Ascending aorta (tissue), 2 donors: ENCODE measurements around the gene FBXO2. TPM values are rescaled to one million over a fixed set of nuclear protein-coding genes. Genes with fewer than 3 reads are reported as not detected.

Experiments used
- DNase-seq, 2 donors: peaks; one replicate each; pipeline ENCODE4 v3.0.0-alpha.2; 2019; ENCODE audit warnings: low spot score in 2 of 2
- H3K27ac ChIP-seq, 2 donors: fragments of 200-600 bp; sonication (generic); one replicate each; pipeline ENCODE4 v1.5.1; 2016 to 2017; ENCODE audit warnings: mild to moderate bottlenecking in 1 of 2
- H3K27me3 ChIP-seq: fragments of 200-600 bp; sonication (generic); one replicate; pipeline ENCODE4 v1.5.1; 2017
- H3K36me3 ChIP-seq, 2 donors: fragments of 200-600 bp; sonication (generic); one replicate each; pipeline ENCODE4 v1.5.1; 2016
- H3K4me1 ChIP-seq, 2 donors: fragments of 200-600 bp; sonication (generic); one replicate each; pipeline ENCODE4 v1.5.1; 2016 to 2017; ENCODE audit warnings: mild to moderate bottlenecking in 1 of 2
- H3K4me3 ChIP-seq, 2 donors: fragments of 200-600 bp; sonication (generic); one replicate each; pipeline ENCODE4 v1.5.1; 2016 to 2017; ENCODE audit warnings: mild to moderate bottlenecking in 1 of 2
- H3K9me3 ChIP-seq, 2 donors: fragments of 200-600 bp; sonication (generic); one replicate each; pipeline ENCODE4 v1.5.1; 2016
- intact Hi-C: fragments of 100-400 bp; cut with DNase I; formaldehyde crosslinking; loops from one replicate; pipeline ENCODE4 v1.15.1; 2023
- total RNA-seq: library from RNA; depleted of rRNA; stranded (reverse); fragments of >200 nt; gene quantifications from one replicate; pipeline ENCODE4 v1.1.0, GENCODE V29; 2016
- TF ChIP-seq, protein P1 (sequence below), 3 experiments: fragments of 200-600 bp in 2 of 3; fragments of 450-650 bp in 1 of 3; sonication (generic) in 2 of 3; IDR thresholded peaks; one replicate each; pipeline ENCODE4 v1.5.1; 2016 to 2019; ENCODE audit warnings: antibody characterized with exemption in 3 of 3, mild to moderate bottlenecking in 1 of 3, moderate library complexity in 1 of 3

FBXO2 gene
- total RNA-seq, 1 donor from 2014 or later, result 6.1 TPM

DNA sequence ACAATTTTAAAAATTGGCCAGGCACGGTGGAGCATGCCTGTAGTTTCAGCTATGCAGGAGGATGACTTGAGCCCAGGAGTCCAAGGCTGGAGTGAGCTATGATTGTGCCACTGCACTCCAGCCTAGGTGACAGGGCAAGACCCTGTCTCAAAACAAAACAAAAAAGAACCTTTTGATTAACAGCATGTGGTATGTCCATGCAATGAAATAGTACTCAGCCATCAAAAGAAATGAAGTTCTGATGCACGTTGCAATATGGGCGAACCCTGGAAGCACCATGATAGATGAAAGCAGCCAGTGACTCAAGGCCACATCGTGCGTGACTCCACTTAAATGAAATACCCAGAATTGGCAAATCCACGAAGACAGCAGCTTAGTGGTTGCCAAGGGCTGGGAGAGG lies 47.5 kb downstream of the FBXO2 start:
- TF ChIP-seq, protein P1, sequence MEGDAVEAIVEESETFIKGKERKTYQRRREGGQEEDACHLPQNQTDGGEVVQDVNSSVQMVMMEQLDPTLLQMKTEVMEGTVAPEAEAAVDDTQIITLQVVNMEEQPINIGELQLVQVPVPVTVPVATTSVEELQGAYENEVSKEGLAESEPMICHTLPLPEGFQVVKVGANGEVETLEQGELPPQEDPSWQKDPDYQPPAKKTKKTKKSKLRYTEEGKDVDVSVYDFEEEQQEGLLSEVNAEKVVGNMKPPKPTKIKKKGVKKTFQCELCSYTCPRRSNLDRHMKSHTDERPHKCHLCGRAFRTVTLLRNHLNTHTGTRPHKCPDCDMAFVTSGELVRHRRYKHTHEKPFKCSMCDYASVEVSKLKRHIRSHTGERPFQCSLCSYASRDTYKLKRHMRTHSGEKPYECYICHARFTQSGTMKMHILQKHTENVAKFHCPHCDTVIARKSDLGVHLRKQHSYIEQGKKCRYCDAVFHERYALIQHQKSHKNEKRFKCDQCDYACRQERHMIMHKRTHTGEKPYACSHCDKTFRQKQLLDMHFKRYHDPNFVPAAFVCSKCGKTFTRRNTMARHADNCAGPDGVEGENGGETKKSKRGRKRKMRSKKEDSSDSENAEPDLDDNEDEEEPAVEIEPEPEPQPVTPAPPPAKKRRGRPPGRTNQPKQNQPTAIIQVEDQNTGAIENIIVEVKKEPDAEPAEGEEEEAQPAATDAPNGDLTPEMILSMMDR (IDR thresholded peaks at IDR 0.05), result no peak
- no peaks in the 10 kb centered on the region for H3K36me3 ChIP-seq
- H3K9me3 ChIP-seq, result no peaks in the 10 kb centered on the region
- intact Hi-C loops, result no loop called here
- no peaks in the 10 kb centered on the region for H3K4me1 ChIP-seq
- no peak overlapping the region for H3K4me3 ChIP-seq
- no peak overlapping the region for H3K27ac ChIP-seq
- H3K27me3 ChIP-seq, result no peaks in the 10 kb centered on the region
- no peak for DNase-seq

DNA sequence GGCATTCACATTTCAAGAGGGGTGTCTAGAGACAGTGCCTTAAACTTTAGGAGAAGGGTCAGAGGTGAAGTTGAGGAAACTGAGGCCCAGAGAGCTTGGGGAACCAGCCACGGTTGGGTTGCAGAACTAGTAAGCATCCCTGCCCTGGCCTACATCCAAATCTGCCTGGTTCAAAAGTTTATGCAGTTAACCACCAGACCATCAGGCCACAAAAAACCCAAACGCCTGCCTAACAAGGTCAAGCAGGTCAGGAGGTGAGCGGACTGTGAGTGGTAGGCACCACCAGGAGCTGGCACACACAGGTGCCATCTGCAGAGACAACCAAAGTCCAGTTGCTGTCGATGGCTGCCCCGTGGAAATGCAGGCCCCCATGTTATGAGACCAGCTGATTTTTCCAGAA lies 51.2 kb downstream of the FBXO2 start:
- Histone ChIP-seq H3K4me1 (no peaks in the 10 kb centered on the region), H3K4me3 (no peak overlapping the region), H3K9me3 (no peaks in the 10 kb centered on the region), H3K27ac (no peak overlapping the region), H3K27me3 (no peaks in the 10 kb centered on the region), H3K36me3 (no peaks in the 10 kb centered on the region)
- TF ChIP-seq, protein P1 (IDR thresholded peaks at IDR 0.05), result no peak
- no peak for DNase-seq
- intact Hi-C loops, result no loop called here

- H3K27me3 ChIP-seq, result no peaks in the 10 kb centered on the region
- DNase-seq, result no peak
- intact Hi-C loops, result no loop called here
- H3K27ac ChIP-seq, result no peak overlapping the region
- TF ChIP-seq, protein P1 (IDR thresholded peaks at IDR 0.05), result no peak
- no peaks in the 10 kb centered on the region for H3K36me3 ChIP-seq
- H3K4me1 ChIP-seq, result no peaks in the 10 kb centered on the region
- H3K9me3 ChIP-seq, result no peaks in the 10 kb centered on the region
- H3K4me3 ChIP-seq, result no peak overlapping the region
These were observed 51.8 kb downstream of the FBXO2 start for GRCh38 chr1:11602424-11602823.

DNA sequence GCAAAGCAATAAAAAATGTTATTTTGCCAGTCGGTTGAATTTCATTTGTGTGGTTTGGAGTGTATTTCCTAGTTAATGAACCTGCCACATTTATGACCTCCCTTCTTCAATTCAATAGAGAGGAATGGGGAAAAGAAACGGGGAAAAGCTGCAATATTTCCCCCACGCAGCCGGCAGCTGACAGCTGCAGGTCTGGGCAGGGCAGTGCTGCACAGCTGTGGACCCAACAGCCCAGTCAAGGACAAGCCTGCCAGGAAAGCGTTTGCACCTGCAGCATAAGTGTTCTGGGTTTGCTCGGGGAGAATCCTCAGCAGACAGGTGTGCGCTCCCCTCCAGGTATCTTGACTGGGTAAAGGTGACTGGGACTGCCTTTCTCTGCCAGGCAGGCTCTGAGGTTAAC lies 53.4 kb downstream of the FBXO2 start:
- DNase-seq, result no peak
- H3K27me3 ChIP-seq, result no peaks in the 10 kb centered on the region
- TF ChIP-seq, protein P1 (IDR thresholded peaks at IDR 0.05), result no peak
- H3K4me1 ChIP-seq, result no peaks in the 10 kb centered on the region
- no peak overlapping the region for H3K4me3 ChIP-seq
- no peaks in the 10 kb centered on the region for H3K36me3 ChIP-seq
- intact Hi-C loops, result no loop called here
- H3K27ac ChIP-seq, result no peak overlapping the region
- no peaks in the 10 kb centered on the region for H3K9me3 ChIP-seq

DNA sequence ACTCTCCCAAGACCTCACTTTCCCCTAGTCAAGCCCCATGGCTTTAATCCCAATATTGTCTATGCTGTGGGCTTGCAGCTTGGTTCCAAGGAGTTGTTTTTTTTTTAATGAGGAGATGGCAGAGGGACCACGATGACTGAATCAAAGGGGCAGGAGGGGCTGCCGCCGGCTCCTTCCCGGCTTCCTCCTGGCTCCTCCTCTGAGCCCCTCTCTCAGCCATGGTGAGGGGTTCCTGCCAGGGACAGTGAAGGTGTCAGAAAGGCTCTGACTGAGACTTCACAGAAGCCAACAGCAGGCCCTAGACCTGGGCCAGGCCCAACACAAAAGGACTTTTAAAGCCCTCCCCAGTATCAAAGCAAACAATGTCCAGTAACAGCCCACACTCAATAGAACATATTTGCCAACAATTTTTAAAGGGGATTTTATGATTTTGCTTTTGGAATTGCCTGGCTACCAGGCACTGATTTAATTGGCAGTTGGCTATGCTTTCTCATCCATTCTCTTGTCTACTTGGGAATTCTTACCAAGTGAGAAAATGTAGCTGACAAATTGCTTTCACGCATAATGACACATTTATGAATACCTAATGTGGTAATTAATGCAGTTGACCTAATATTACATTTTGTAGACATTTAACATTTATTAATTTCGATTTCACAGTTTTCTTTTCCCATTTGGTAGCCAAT lies 54.2 kb downstream of the FBXO2 start:
- no peak for DNase-seq
- H3K36me3 ChIP-seq, result no peaks in the 10 kb centered on the region
- TF ChIP-seq, protein P1 (IDR thresholded peaks at IDR 0.05), result no peak
- H3K4me1 ChIP-seq, result no peaks in the 10 kb centered on the region
- H3K4me3 ChIP-seq, result no peak overlapping the region
- H3K9me3 ChIP-seq, result no peaks in the 10 kb centered on the region
- intact Hi-C loops, result no loop called here
- H3K27ac ChIP-seq, result no peak overlapping the region
- H3K27me3 ChIP-seq, result no peaks in the 10 kb centered on the region

DNA sequence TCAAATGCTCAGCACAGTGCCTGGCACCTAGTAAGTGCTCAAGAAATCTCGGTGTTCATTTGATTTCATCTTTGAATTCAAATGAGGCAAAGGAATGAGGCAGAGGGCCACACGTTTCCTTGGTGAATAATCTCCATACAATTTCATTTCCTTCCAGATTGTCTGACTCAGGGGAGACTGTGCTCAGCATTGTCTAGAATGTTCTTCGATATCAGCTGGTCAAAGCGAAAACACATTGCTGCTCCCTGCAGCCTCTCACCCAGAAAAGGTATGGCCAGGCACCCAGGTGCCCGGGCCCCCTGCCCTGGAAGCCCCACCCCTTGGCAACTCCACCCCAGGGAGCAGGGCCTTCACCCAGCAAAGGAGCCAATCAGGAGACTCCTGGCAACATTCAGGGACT lies 55.8 kb downstream of the FBXO2 start:
- Histone ChIP-seq H3K27ac (no peak overlapping the region), H3K27me3 (no peaks in the 10 kb centered on the region), H3K4me3 (no peak overlapping the region), H3K9me3 (no peaks in the 10 kb centered on the region), H3K36me3 (no peaks in the 10 kb centered on the region), H3K4me1 (no peaks in the 10 kb centered on the region)
- intact Hi-C loops, result no loop called here
- TF ChIP-seq, protein P1 (IDR thresholded peaks at IDR 0.05), result no peak
- DNase-seq, result no peak
